OCI-LY7 (cell line): ENCODE results near the gene ARSD.

Source experiments
- CTCF ChIP-seq: fragments of 200-600 bp; sonication (generic); conservative IDR thresholded peaks from 2 replicates; pipeline ENCODE4 v1.5.1; 2014; ENCODE audit warnings: mild to moderate bottlenecking, antibody characterized with exemption, low read length, moderate library complexity, mixed read lengths
- EZH2phosphoT487 ChIP-seq: fragments of 200-600 bp; sonication (generic); IDR thresholded peaks from 2 replicates; pipeline ENCODE4 v1.6.1; 2018; ENCODE audit warnings: low read depth, borderline replicate concordance, mild to moderate bottlenecking, mixed run types, antibody characterized with exemption, low read length, moderate library complexity, mixed read lengths

- TF ChIP-seq CTCF (no peak), EZH2phosphoT487 (no peak)
Observed at GRCh38 chrX:2954541-2954940, 25.4 kb upstream of the ARSD start.
